SKM-1 (cell line): Measurements from ENCODE around the gene RTN4R.
A peak's percentile ranks its signal among the peaks of the same experiment; 100 is the strongest.
"Not testable (repeated sequence)": the region's sequence is repeated elsewhere in the genome, so short reads cannot be mapped to it uniquely, and the experiment has no call there.

Experiments used
- DNase-seq: peaks from one replicate; lab custom pipeline; 2025; ENCODE audit not compliant: unreplicated experiment; lab: John Stamatoyannopoulos, UW

Gene RTN4R

DNA sequence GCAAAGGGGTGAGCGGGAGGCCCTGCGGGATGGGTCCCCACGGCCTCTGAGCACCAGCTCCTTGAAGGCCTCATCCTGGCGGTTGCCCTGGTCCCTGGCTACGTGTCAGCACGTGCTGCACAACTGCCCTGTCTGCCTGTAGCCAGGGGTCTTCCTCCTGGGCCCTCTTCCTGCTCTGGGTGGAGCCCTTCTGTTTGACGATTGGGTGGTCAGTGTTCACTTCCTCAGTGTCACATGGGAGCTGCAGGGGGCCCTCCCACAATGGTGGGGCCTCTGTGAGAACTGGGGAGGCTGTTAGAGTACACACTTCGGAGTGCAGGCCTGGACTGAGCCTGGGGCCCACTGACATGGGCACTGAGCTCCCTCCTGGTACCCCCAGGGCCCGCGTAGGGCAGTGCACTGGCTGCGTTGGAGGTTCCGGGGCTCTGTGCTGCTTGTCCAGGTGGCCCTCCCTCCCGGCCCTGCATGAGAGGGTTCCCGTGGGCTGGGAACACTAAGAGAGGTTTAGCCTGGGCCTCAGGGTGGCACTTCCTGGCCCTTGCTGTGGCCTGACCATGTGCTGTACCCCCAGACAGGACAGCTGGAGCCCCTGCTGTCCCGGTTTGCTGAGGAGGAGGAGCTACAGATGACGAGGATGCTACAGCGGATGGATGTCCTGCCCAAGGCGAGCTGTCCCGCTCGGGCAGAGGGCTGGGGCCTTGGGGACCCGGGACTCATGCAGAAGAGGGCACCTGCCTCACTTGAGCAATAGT lies 38.0 kb upstream of the RTN4R start:
- no peak for DNase-seq

DNA sequence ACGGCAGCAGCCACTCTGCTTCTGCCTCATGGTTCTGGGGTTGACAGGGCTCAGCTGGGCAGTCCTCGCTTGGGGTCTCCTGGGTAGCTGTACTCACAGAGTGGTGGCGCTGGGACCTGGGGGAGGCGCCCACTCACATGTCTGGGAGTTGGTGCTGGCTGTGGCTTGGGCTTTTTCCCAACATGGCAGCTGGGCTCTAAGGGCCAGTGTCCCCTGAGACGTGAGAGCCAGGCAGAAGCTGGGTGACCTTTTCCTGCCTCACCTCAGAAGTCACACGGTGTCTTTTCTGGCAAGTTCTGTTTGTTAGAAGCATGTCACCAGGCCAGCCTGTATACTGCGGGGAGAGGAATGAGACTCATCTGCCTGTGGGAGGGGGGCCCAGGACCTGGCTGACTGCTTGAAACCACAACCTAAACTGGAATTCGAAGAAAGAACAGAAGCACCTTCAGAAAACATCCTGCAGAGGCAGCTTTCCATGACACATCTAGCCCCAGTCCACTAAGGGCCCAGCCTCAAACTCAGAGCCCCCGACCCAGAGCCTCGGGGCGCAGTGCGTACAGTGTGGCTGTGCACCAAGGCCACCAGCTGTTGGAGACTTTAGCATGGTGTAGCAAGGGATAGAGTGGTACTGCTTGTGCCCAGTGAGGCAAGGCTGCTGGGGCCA lies 37.2 kb upstream of the RTN4R start:
- DNase-seq = not testable (repeated sequence)

DNA sequence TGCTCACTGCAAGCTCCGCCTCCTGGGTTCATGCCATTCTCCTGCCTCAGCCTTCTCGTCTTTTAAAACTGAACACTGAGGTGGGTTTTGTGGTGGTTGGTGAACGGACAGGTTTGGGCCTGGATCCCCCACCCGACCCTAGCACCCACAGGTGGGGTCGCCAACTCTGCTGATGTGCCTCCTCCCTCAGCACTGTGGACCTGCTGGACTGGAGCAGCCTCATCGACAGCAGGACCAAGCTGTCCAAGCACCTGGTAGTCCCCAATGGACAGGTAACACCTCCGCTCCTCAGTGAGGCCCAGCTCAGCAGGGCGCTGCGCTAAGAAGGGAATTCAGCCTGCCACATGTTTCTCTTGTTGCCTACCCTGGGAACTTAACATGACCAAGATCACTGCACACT lies 36.5 kb upstream of the RTN4R start:
- no peak for DNase-seq

- not testable (repeated sequence) for DNase-seq
Observed at GRCh38 chr22:20303229-20303534, 35.1 kb upstream of the RTN4R start.

GRCh38 chr22:20302438-20303228 lies 34.5 kb upstream of the RTN4R start:
- DNase-seq = no peak

- no peak for DNase-seq
Observed at GRCh38 chr22:20299746-20300136, 31.6 kb upstream of the RTN4R start.

DNA sequence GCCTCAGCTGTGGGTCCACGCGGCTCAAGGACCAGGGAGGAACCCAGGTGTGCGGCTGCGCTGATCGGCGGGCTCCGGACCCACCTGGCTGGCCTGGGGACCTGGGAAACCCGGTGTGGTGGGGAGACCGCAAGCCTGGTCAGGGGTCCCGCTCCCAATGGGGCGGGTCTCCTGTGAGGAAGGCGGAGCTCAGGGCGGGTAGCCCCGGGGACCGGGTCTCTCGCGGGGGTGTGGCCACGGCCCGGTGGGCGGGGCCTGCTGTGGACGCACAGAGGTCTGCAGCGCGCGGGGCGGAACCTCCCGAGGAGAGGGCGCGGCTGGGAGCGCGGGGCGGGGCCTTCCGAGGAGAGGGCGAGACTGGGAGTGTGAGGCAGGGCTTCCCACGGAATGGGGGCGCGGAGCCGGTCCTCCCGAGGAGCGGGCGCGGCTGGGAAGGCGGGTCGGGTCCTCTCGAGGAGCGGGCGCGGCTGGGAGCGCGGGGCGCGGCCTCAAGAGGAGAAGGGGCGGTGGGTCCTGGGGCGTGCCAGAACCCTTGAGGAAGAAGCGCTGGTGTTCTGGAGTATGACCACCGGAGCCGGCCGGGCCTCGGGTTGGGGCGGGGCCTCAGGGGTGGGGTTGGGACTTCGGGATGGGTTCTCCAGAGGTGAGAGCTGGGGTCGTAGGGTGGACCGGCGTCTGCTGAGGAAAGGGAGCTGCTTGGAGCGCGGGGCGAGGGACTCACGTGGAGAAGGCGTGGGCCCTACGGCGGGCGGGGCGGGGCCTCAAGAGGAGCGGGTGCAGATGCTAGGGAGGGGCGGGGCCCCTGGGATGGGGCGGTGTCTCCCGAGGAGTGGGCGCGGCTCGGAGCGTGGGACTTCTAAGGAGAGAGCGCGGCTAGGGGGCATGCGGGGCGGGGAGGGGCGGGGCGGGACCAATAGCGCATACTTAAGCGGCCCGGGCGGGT lies 31.0 kb upstream of the RTN4R start:
- DNase-seq = peak; percentile 58

DNA sequence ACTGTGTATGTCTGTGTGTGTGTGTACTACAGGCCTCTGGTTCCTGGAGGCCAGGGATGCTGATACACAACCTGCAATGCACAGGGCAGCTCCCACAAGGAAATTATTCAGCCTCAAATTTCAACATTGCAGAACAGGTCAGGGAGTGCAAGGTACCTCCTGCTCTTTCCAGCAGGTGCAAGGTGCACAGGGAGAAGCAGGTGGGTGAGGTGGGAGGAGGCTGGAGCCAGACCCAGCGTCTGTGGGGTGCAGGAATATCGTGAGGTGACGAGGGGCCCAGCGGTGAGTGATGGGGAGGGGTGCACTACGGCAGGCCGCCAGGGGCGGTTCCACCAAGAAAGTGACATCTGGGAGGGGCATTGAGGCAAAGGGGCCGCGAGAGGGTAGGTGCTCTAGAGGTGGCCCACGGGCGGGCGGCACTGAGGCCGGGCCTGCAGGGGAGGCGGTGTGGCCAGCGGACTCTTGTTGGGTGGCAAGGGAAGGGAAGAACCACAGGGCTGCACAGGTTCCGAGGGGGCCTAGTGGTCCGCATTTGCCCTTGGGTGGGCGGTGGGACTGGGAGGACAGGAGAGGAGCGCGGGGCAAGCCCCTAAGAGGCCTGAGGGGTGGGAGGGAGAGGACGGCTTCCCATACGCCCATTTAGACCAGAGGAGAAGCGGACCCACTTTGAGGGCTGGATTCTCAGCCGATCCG lies 30.1 kb upstream of the RTN4R start:
- DNase-seq = no peak

GRCh38 chr22:20297414-20298109 lies 29.4 kb upstream of the RTN4R start:
- no peak for DNase-seq

DNA sequence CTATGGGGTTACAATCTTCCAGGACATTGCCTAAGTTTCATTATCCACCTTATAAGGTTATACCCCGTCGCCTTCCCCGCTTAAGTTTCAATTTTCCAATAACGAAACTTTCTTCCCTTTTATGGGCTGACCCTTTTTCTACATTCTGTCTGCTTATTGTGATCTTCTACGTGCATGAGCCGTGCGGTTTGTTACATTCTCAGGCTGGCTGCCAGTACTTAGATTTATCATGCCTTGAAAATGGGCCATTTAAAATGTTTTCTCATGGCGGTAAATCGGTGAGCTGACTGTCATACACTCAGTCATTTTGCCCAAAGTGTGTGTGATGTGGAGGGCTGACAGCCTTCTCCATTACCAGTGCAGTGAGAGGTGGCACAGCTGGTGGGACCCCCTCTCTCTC lies 28.5 kb upstream of the RTN4R start:
- no peak for DNase-seq

- no peak for DNase-seq
Observed at GRCh38 chr22:20295262-20296064, 27.3 kb upstream of the RTN4R start.

DNA sequence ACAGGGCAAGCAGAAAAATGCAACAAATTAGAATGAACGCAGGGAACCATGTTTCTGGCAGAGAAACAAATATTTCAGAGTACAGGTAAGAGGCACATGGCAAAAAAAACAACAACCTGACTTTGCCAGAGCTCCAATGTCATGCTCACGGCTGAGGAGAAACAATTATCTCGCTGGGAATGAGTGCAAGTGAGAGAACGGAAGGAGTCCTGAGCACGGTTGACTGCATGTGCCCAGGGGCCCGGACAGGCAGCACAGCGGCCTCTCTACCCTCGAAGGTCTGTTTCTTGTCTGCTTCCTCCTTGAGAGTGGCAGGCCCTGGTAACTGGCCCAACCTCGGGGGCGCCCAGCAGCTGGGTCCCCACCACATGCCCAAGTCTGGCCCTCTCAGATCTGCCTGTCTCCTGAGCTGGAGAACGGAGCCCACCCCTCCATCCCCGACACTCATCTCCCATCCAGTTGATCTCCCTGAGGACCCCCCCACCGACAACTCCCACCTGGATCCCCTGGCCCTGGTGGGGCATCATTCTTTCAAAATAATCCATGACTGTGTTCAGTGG lies 24.6 kb upstream of the RTN4R start:
- no peak for DNase-seq

- no peak for DNase-seq
Observed at GRCh38 chr22:20292108-20292507, 24.0 kb upstream of the RTN4R start.

GRCh38 chr22:20291604-20292063 lies 23.5 kb upstream of the RTN4R start:
- no peak for DNase-seq

- DNase-seq = no peak
Observed at GRCh38 chr22:20291249-20291586, 23.1 kb upstream of the RTN4R start.

DNA sequence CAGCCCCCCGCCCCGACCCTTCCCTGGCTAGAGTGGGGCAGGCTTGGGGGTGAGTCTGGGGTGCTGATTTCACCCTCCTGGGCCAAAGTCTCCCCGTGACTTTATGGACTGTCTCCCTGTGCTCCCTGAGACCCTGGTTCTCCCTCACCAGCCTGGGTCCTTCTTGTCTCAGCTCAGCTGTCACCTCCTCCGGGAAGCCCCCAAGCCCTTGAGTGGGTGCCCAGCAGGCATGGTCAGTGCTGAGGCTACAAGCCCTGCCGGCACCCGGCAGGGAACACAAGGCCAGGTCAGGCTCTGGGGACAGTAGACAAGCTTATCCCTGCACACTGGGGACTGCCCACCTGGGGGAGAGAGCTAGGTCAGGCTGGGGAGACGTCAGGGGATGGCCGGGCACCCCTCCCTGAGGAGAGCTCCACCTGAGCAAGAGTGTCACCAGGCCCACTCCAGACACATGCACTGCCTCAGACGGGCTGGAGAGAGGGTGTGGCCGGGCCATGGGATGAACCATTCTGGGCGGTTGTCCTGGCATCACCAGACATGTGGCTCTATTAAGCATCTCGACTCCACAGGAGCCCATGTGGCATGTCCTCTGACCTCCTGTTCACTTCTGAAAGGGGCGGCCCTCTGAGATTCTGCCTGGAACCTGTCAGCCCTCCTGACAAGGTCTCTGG lies 22.6 kb upstream of the RTN4R start:
- DNase-seq = no peak

DNA sequence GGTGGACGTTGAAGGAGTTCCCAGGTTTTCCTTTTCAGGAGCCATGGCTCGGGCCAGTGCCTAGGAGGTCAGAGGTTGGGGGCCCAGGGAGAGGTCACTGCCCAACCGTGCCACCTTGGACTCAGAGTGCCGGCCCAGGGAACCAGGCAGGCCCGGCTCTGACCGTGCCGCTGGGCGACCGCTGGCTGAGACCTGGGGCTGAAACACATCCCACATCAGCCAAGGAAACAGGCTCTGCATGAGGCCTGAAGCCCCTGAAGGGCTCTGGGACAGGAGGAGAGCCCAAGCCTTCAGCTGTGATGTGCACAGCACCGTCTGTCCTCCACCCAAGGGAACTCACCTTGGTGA lies 21.9 kb upstream of the RTN4R start:
- no peak for DNase-seq
